HepG2 (cell line): ENCODE data around the gene NBL1. TPM values are rescaled to one million over a fixed set of nuclear protein-coding genes. Genes with fewer than 3 reads are reported as not detected.
A peak's percentile ranks its signal among the peaks of the same experiment; 100 is the strongest.

Source experiments
- DNMT1 ChIP-seq: sonication (generic); formaldehyde crosslinking; IDR thresholded peaks from 2 replicates; pipeline ENCODE4 v1.5.1; 2020; ENCODE audit warnings: mild to moderate bottlenecking, missing genetic modification reagents
- NFIC ChIP-seq: IDR thresholded peaks from 2 replicates; pipeline ENCODE4 v1.6.1; 2012; ENCODE audit warnings: mild to moderate bottlenecking, low read length, inconsistent platforms
- TARDBP ChIP-seq: sonication (generic); formaldehyde crosslinking; IDR thresholded peaks from 2 replicates; pipeline ENCODE4 v1.8.0; 2022; ENCODE audit warnings: mild to moderate bottlenecking, missing genetic modification reagents
- ZBTB7B ChIP-seq: sonication (generic); formaldehyde crosslinking; IDR thresholded peaks from 2 replicates; pipeline ENCODE4 v1.4.0; 2020; ENCODE audit warnings: missing genetic modification reagents
- ZNF331 ChIP-seq: sonication (generic); formaldehyde crosslinking; IDR thresholded peaks from 2 replicates; pipeline ENCODE4 v1.4.0; 2020; ENCODE audit warnings: missing genetic modification reagents
- ZNF678 ChIP-seq: sonication (generic); formaldehyde crosslinking; IDR thresholded peaks from 2 replicates; pipeline ENCODE4 v1.4.0; 2020; ENCODE audit warnings: mild to moderate bottlenecking, missing genetic modification reagents
- polyA plus RNA-seq, 8 experiments: library from polyadenylated mRNA; depleted of rRNA in 3 of 8; stranded (reverse) in 7 of 8; unstranded in 1 of 8; fragments of >200 nt; fragmentation: Illumina TruSeq in 4 of 8; extraction: Trizol in 4 of 8; gene quantifications; 2 replicates each; pipeline versions ENCODE4 v1.2.1 to v1.2.3, GENCODE V29; 2011 to 2016; ENCODE audit warnings: low read depth in 4 of 8, missing spikeins in 1 of 8, mixed read lengths in 1 of 8; ENCODE audit not compliant: insufficient read depth in 1 of 8
- total RNA-seq, 5 experiments: library from RNA; depleted of rRNA; stranded (reverse); fragments of >200 nt; fragmentation: Illumina TruSeq; extraction: Trizol; gene quantifications; 2 replicates each; pipeline ENCODE4 v1.2.3, GENCODE V29; 2016; ENCODE audit warnings: low read depth in 1 of 5
- TF ChIP-seq, protein P1 (sequence below), 2 experiments: fragments of 450-650 bp in 1 of 2; sonication (generic) in 1 of 2; formaldehyde crosslinking in 1 of 2; IDR thresholded peaks; 2 replicates each; pipeline versions ENCODE4 v1.6.1 to v1.8.0; 2016 to 2022; ENCODE audit warnings: antibody characterized with exemption in 1 of 2, mild to moderate bottlenecking in 1 of 2, missing genetic modification reagents in 1 of 2
- TF ChIP-seq, protein P2 (sequence below): sonication (generic); formaldehyde crosslinking; IDR thresholded peaks from 2 replicates; pipeline ENCODE4 v1.4.0; 2020; ENCODE audit warnings: mild to moderate bottlenecking, missing genetic modification reagents
- TF ChIP-seq, protein P3 (sequence below): sonication (generic); formaldehyde crosslinking; IDR thresholded peaks from 2 replicates; pipeline ENCODE4 v1.4.0; 2020; ENCODE audit warnings: missing genetic modification reagents, borderline replicate concordance

NBL1 gene
- total and polyA plus RNA-seq, 2 of the 13 experiments (the other 11 are each of a cell fraction or from before 2014, with no cell fraction given) = 2.7 to 13.8 TPM

DNA sequence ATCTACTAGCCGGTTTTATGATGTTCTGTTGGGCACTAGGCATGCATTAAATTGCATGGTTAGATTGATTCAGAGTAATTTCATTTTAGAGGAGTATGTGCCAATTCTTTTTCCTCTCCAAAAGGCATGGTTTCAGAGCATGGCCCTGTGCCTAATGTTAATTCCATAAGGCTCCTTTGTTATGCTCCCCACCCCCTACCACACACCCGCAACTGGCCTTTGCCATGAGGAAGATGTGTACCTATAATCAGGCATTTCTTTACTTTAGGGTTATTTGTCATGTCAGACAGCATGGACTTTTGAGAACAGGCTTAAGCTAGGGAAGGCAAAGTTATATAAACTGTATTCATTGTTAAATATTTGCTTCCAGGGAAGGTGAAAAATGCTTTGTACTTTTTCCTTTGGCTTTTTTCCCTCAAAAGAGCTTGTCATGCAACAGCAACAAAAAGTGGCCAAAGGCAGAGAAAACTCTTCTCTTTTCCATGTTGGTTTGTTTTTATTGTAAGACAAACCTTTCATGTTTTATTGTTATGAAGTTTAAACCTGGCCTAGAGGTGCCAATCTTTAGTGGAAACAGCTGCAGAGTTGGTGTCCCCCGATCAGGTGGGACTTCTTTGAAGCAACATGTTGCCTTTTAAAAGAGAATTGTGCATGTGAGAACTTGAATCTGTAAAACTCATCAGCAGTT is 24.3 kb upstream of the NBL1 start (continued):
- TF ChIP-seq, protein P1, sequence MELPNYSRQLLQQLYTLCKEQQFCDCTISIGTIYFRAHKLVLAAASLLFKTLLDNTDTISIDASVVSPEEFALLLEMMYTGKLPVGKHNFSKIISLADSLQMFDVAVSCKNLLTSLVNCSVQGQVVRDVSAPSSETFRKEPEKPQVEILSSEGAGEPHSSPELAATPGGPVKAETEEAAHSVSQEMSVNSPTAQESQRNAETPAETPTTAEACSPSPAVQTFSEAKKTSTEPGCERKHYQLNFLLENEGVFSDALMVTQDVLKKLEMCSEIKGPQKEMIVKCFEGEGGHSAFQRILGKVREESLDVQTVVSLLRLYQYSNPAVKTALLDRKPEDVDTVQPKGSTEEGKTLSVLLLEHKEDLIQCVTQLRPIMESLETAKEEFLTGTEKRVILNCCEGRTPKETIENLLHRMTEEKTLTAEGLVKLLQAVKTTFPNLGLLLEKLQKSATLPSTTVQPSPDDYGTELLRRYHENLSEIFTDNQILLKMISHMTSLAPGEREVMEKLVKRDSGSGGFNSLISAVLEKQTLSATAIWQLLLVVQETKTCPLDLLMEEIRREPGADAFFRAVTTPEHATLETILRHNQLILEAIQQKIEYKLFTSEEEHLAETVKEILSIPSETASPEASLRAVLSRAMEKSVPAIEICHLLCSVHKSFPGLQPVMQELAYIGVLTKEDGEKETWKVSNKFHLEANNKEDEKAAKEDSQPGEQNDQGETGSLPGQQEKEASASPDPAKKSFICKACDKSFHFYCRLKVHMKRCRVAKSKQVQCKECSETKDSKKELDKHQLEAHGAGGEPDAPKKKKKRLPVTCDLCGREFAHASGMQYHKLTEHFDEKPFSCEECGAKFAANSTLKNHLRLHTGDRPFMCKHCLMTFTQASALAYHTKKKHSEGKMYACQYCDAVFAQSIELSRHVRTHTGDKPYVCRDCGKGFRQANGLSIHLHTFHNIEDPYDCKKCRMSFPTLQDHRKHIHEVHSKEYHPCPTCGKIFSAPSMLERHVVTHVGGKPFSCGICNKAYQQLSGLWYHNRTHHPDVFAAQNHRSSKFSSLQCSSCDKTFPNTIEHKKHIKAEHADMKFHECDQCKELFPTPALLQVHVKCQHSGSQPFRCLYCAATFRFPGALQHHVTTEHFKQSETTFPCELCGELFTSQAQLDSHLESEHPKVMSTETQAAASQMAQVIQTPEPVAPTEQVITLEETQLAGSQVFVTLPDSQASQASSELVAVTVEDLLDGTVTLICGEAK (IDR thresholded peaks at IDR 0.05) = no peak
- TF ChIP-seq, protein P1 (CRISPR knock-in tag; IDR thresholded peaks at IDR 0.05) = no peak; the same call in 1 of the 2 replicates
- peak; percentile 91 for TF ChIP-seq NFIC
- peak; percentile 70; the same call in 1 of the 2 replicates for TF ChIP-seq TARDBP
- 0 out of 2 replicates have a peak, but pooled peaks have one; percentile 30 for TF ChIP-seq ZBTB7B (CRISPR knock-in tag)
- no peak for TF ChIP-seq ZNF678 (CRISPR knock-in tag)
- no peak for TF ChIP-seq DNMT1
- TF ChIP-seq, protein P2, sequence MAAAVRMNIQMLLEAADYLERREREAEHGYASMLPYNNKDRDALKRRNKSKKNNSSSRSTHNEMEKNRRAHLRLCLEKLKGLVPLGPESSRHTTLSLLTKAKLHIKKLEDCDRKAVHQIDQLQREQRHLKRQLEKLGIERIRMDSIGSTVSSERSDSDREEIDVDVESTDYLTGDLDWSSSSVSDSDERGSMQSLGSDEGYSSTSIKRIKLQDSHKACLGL (CRISPR knock-in tag) = no peak
- TF ChIP-seq, protein P3, sequence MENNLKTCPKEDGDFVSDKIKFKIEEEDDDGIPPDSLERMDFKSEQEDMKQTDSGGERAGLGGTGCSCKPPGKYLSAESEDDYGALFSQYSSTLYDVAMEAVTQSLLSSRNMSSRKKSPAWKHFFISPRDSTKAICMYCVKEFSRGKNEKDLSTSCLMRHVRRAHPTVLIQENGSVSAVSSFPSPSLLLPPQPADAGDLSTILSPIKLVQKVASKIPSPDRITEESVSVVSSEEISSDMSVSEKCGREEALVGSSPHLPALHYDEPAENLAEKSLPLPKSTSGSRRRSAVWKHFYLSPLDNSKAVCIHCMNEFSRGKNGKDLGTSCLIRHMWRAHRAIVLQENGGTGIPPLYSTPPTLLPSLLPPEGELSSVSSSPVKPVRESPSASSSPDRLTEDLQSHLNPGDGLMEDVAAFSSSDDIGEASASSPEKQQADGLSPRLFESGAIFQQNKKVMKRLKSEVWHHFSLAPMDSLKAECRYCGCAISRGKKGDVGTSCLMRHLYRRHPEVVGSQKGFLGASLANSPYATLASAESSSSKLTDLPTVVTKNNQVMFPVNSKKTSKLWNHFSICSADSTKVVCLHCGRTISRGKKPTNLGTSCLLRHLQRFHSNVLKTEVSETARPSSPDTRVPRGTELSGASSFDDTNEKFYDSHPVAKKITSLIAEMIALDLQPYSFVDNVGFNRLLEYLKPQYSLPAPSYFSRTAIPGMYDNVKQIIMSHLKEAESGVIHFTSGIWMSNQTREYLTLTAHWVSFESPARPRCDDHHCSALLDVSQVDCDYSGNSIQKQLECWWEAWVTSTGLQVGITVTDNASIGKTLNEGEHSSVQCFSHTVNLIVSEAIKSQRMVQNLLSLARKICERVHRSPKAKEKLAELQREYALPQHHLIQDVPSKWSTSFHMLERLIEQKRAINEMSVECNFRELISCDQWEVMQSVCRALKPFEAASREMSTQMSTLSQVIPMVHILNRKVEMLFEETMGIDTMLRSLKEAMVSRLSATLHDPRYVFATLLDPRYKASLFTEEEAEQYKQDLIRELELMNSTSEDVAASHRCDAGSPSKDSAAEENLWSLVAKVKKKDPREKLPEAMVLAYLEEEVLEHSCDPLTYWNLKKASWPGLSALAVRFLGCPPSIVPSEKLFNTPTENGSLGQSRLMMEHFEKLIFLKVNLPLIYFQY (CRISPR knock-in tag) = 0 out of 2 replicates have a peak, but pooled peaks have one; percentile 25
- TF ChIP-seq ZNF331 = peak; percentile 78
